ENCODE measurements around the gene FGR.

Gene FGR

GRCh38 chr1:27589441-27589840, 45.5 kb downstream of the FGR start:
- no peak for DNase-seq (ENCODE audit: low read depth in 3 of 3)

DNA sequence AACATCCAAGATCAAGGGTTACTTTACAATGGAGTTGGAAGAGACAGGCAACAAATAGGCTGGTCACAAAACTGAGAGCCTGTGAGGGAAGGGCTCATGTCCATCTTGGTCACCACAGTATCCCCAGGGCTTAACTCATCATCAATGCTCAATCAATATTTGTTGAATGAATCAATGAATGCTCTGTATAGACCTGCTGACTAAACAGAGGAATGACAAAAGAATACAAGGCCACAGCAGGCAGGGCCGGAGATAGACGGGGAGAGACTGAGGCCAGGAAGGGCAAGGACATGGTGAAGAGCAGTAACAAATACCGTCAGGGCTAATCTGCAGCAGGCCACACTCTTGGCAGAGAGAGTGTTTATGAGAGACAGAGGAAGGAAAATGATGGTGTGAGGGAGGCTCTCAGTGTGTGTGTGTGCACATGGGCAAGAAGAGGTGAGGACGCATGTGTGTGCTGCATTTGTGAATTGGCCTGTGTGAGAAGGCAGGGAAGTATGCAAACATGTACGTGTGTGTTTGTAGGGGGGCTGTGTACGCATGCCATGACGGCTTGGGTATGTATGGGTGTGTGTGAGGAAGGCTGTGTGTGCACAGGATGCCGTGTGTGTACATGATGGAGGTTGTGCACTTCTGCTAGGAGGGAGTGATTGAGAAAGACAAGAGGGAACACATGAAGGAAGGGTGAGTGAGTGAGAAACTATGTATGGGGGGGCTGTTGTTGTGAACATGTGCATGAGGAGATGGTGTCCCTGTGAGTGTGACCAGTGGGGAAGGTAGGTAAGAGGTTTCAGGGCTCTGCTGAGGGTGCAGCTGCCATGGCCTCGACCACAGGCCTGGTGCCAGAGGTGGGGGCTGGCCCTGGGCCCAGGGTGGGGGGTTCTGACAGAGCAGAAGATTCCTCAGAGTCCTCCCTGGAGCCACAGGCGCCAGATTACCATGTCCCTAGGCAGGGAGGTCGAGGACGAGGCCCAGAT, 46.4 kb downstream of the FGR start:
- no peak for DNase-seq (ENCODE audit: low read depth in 3 of 3)

DNA sequence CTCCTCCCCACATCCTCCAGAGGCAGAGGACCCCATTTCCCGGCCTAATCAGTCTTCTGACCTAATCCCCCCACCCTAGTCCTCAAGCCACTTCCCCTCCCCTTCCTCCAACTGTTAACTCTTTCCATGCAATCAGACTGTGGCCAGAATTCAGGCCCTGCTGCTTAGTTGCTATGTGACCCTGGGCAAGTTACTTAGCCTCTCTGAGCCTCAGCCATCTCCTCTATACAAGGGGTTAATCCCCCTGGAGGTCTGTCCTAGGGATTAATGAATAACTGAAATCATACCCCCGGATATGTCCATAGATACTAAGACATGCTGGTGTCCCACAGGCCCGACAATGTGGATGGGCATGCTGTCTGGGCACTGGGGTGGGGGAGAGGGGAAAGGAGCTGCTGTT, 49.3 kb downstream of the FGR start:
- no peak for DNase-seq (ENCODE audit: low read depth in 3 of 3)

DNA sequence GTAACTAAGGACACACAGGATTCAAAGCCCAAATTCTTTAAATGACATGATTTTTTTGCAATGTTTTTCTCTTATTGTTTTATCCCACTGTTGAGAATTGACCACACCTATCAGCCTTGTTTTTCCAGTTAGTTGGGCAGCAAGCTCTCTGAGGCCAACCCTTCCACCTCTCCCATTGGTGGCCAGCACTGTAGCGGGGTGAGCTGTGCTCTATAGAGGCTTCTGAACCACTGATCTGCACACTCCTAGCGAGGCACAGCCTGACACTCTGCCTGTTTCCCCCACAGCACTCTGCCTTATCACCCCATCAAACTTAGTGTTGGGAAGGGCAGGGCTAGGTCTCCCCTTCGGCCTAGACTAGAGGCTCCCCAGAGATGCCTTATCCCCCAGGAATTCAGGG, 50.5 kb downstream of the FGR start:
- DNase-seq (ENCODE audit: low read depth in 3 of 3), result no peak

GRCh38 chr1:27583479-27583878, 51.5 kb downstream of the FGR start:
- DNase-seq (ENCODE audit: low read depth in 3 of 3), result no peak

DNA sequence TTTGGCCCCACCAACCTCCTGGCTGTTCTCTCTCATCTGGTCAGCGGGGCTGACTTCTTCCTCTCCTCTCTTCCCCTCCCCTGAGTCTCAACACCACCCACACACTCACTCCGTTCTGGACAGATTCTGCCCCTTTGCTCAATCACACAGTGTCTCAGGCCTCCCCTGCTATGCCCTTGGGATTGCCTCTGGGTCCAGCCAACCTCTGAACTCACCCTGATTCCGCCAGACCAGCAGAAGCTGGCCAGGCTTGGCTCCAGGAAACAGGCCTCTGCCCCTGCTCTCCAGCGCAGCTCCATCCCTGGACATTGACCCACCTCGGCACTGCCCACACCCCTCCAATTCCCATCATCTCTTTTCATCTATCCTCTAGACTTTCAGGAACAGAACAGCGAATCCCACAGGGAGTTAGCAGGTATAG, 53.2 kb downstream of the FGR start:
- no peak for DNase-seq (ENCODE audit: low read depth in 3 of 3)

DNA sequence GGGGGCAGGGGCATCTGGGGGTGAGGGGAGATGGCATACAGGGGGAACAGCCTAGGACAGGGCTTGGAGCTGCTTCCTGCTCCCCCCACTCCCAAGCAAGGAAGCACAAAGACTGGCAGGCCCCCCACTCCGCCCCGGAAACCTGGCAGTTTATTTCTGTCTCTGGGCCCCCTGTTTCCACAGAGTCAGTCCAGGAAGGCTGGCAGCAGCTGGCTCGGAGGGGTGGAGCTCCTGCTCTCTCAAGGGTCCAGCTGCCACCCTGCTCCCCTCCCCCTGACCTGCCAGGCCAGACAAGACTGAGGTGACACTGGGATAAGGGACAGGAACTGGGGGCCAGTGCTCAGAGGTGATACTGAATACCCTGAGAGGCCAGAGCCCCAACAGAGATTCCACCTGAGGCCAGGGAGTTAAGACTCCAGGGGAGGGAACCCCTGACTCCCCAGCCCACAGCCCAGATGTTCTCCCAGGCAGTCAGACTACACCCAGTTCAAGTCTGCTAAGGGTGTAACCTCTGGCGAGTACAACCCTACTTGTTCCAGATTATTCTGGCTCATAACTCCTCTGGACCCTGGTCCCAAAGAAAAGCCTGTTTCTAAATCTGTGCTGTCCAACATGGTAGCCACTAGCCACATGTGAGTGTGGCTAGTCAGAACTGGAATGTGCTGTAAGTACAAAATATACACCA, 57.3 kb downstream of the FGR start:
- DNase-seq (ENCODE audit: low read depth in 3 of 3), result no peak

GRCh38 chr1:27576806-27577227, 58.2 kb downstream of the FGR start:
- DNase-seq (ENCODE audit: low read depth in 3 of 3), result no peak

DNA sequence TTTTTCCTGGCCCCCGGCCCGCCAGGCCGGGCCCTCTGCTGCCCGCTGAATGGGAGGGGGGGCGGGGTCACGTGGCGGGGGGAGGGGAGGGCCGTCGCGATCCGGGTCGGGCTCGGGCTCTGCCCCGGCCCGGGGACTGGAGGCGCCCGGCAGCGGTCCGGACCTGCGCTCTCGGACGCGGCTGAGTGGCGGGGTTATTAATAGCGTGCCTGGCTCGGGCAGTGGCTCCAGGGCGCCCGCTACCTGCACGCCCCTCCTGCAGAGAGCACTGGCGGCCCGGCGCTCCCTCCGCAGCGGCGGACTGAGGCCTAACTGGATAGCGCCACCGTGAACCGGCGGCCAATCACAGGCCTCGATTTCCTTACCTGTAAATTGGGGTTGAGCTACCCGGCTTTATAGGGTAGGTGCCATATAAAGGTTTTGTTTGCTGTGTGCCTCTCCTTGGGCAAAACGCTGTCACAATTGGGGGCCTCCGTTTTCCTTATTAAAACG, 59.1 kb downstream of the FGR start:
- DNase-seq (ENCODE audit: low read depth in 3 of 3), result no peak

DNA sequence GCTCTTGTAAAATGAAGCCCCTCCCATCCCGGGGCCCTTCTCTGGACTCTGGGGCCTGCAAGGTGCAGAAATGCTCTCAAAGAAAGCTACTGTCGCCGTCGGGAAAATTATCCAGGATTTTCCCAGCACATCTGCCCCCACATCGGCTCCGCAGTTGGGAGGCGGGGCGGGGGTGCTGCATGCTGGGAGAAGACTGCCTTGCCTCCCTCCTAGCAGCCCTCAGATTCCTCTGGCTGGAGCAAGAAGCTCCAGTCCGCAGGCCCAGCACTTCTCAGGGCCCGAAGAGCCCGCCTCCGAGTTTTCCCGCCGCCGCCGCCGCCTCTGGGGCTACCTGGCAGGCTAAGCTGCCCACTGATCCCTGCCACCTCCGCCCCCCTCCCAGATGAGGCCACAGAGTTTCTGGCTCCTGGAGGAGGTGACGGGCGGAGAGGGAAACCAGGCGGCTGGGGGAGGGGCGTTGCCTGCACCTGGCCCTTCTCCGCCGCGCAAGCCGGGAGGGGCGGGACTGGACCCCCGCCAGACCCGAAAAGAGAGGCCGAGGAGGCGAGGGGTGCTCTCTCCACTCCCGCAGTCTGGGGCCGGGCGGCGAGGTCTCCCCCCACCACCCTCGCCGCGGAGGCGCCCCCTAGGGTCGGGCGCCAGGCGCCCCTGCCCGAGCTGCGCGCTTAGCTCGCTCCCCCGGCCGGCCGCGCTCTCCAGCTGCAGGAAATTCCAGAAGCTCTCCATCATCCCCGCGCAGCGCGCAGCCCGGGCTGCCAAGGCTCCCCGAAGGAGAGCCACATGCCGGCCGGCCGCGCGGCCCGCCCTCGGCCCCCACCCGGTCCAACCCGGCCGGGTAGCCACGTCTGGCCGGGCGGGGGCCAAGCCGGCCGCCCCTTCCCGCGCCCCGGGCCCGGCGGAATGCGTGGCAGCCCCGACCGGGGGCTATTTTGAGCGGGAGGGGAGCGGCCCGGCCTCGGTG, 59.8 kb downstream of the FGR start:
- no peak for DNase-seq (ENCODE audit: low read depth in 3 of 3)

GRCh38 chr1:27574001-27574781, 60.8 kb downstream of the FGR start:
- no peak for DNase-seq (ENCODE audit: low read depth in 3 of 3)

DNA sequence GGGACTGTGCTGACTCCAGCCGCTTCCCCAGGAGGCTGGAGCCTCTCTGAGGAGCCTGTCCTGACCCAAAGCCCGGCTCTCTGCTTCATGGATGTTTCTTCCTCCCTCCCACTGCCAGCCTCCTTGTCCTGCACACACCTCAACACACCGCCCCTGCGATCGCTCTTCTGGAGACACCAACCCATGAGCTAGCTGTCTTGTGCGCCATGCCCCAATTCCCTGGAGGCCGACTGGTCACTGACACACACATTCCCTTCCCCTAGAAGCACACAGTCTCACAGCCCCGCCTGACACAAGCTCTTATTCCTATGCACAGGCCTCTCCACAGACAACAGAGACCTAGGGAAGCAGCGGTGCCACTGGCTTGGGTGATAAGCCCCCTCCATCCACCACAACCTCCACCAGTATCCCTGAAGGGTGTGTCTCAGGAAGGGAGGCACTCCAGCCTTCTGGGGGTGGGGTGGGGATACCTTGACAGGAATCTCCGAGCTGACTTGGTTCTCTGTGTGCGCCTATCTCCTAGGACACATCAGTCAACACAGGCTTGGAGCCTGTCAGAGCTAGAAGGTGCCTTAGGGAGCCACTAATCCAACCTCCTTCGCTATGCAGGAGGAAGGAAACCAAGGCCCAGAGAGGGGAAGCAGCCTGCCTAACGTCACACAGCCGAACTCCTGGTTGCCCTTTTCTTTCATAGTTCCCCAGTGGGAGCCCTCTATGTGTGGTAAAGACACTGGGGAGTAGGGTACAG, 62.1 kb downstream of the FGR start:
- DNase-seq (ENCODE audit: low read depth in 3 of 3), result no peak

DNA sequence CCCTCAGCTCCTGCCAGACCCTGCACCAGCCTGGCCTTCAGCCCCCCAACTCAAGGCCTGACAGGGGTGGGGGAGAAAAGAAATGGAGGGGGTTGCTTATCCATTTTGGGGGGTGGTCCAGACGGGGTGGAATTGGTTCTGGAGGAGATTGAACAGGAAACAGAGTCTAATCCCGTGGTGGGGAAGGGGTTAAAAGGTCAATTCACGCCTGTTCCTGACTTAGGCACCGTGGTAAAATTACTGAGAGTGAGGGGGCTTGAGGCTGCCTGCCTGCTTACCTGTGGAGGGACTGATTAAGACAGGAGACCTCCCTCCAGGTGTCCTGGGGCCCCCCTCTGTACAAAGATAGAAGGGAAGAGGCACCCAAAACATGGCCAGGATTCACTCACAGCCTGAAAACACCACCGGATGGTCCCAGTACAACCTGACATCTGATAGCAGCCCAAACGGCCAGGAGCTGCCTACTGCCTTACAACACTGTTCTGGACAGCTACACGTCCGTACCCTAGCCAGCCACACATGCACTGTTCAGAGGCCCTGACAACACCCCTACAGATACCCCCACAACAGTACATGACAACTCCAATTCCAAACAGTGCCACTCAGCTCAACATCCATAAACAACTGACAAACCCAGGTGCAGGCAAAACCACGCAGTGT, 62.8 kb downstream of the FGR start:
- no peak for DNase-seq (ENCODE audit: low read depth in 3 of 3)

DNA sequence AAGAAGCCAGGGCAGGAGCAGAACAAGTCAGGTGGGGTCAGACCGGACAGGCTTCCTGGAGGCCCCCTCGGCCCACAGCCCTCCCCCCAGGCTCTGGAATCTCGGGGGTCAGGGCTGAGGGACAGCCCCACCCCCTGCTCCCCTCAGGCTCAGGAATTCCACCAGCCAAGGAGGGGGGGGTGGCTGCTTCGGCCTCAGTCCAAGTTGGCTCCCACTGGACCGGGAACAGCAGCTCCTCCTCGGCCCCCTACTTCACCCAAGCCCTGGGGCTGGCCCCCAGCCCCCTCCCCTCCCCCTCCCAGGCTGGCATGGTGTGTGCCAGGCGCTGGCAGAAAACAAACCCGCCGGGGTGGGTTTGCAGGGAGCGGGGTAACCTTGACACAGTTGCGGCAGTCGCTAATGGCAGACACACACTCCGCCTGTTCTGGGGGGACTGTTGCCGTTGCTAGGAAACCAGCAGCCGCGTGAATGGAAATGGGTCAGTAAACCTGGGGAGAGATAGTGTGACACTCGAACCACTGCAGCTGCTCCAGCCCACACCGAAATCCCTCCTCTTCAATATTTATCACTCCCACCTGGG, 63.5 kb downstream of the FGR start:
- DNase-seq (ENCODE audit: low read depth in 3 of 3), result no peak

DNA sequence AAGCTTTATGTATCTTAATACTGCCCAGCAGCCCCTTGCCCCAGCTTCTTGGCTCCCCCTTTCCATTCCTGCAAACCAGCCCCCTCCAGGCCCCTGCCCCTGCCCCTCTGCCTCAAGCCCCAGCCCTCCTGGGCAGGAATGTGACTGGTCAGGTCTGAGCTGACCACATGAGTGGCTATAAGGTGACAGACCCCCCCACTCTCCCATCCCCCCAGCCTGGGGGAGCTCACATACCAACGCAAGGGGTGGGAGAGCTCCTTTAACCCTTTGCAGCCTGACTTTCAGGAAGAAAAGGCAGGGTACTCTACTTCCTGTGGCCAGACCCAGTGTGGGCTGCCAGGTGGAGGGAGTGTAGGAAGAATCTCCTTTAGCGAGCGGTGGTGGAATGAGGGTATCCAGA, 64.2 kb downstream of the FGR start:
- no peak for DNase-seq (ENCODE audit: low read depth in 3 of 3)

DNA sequence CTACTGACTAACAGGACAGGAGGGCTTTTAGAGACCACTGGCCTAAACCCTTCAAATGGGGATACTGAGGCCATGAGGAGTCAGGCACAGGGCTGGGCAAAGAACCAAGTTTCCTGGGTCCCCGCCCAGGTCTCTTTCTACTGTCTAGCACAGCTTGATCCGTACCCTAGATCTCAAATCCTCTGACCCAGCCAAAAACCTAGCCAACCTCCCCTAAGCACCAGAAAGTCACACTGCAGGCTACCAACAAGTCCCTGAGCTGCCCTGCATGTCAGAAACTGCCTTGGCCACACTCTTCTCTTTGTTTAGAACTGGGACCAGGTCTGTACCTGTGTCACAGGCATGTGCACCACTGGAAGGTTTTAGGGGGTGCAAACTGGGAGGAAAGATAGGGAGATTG, 64.6 kb downstream of the FGR start:
- DNase-seq (ENCODE audit: low read depth in 3 of 3), result no peak

GRCh38 chr1:27569506-27570291, 65.3 kb downstream of the FGR start:
- no peak for DNase-seq (ENCODE audit: low read depth in 3 of 3)

GRCh38 chr1:27569088-27569460, 65.9 kb downstream of the FGR start:
- DNase-seq (ENCODE audit: low read depth in 3 of 3), result no peak
